C4-2B (cell line): Measurements from ENCODE around the gene HACE1.

Experiments used
- CTCF ChIP-seq: fragments of 450-650 bp; conservative IDR thresholded peaks from 2 replicates; pipeline ENCODE4 v1.5.1; 2017; ENCODE audit warnings: mild to moderate bottlenecking
- ZFX ChIP-seq: fragments of 450-650 bp; IDR thresholded peaks from 2 replicates; pipeline ENCODE4 v1.6.1; 2017

DNA sequence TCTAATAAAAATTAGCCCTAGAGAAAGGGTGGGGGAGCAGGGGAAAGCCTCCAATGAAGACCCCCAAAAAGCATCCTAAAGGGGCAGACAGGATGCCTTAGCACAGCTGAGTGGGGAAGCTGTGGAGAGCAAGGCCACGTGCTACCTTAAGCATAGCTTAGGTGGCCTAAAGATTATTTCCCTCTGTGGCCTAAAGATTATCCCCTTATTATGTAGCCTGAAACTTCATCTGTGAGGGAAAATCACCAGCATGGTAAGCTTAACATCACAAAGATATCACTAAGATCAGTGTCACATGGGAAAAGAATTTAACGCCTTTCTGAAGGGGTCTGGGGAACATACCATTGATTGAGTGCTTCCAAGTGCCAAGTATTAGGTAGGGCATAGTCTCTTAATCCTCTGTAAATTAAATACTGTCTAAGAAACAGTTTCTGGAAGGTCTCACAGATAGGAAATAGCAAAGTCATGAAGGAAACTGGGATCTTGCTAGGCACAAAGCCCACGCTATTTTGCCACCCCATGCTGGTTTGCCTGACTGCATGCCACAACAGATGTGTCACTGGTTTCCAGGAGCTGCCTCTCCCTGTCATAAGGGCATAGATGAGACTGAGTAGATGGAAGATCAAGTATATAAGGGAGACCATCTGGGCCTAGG lies 170.0 kb downstream of the HACE1 start:
- no peak for TF ChIP-seq CTCF
- TF ChIP-seq ZFX, result no peak
